Keratinocyte (primary cell): ENCODE data around the gene RASGRF2.

ENCODE experiments used
- EZH2 ChIP-seq: IDR thresholded peaks from one replicate; pipeline ENCODE4 v1.6.1; 2012; ENCODE audit warnings: inconsistent platforms, mild to moderate bottlenecking, low read length, moderate library complexity
- TF ChIP-seq, protein P1 (sequence below), 3 experiments: IDR thresholded peaks in 1 of 3; conservative IDR thresholded peaks in 1 of 3; optimal IDR thresholded peaks in 1 of 3; 2 replicates in 2 of 3; 3 replicates in 1 of 3; pipeline versions ENCODE3 to v1.5.1; 2011; ENCODE audit warnings: low read length in 3 of 3, mild to moderate bottlenecking in 3 of 3, moderate library complexity in 2 of 3, control low read depth in 1 of 3, inconsistent platforms in 1 of 3; ENCODE audit not compliant: insufficient read depth in 2 of 3; ENCODE audit errors: extremely low read depth in 1 of 3

DNA sequence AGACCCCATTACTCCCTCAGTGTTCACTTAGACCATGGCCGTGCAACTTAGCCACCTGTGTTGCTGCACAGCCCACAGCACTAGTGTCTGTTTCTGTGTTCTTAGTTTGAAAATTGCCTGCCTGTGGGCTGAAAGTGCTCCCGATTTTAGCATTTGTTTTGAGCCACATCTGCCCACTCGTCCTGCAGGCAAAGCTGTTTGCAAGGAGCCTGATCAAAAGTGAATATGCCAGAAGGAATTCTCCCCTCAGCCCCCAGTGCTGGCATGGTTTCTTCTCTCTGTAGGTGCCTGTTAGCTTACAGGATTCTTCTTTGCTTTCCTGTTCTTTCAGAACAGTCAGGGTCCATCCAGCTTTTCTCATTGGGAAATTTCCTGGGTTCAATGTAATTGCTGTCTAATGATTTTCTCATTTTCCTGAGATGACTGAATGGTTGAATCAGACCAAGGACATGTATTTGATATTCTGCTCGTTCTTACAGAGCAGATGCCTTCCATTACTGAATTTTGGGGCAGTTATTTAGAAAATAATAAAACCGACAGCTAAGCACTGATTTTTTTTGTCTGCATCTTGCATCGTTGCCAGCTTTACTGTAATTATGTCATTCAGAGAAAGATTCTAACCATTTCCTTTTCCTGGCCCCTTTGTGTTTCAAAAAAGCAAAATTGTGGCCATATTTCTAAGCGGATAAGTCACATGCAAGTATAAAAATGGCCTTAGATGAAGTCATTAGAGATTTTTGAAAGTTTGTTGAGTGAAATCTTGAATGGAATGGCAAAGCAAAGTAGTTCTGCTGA, 161.9 kb downstream of the RASGRF2 start:
- TF ChIP-seq, protein P1, sequence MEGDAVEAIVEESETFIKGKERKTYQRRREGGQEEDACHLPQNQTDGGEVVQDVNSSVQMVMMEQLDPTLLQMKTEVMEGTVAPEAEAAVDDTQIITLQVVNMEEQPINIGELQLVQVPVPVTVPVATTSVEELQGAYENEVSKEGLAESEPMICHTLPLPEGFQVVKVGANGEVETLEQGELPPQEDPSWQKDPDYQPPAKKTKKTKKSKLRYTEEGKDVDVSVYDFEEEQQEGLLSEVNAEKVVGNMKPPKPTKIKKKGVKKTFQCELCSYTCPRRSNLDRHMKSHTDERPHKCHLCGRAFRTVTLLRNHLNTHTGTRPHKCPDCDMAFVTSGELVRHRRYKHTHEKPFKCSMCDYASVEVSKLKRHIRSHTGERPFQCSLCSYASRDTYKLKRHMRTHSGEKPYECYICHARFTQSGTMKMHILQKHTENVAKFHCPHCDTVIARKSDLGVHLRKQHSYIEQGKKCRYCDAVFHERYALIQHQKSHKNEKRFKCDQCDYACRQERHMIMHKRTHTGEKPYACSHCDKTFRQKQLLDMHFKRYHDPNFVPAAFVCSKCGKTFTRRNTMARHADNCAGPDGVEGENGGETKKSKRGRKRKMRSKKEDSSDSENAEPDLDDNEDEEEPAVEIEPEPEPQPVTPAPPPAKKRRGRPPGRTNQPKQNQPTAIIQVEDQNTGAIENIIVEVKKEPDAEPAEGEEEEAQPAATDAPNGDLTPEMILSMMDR (optimal IDR thresholded peaks at IDR 0.05 in 1 of 3, IDR thresholded peaks at IDR 0.05 in 1 of 3, conservative IDR thresholded peaks at IDR 0.05 in 1 of 3; ENCODE audit: extremely low read depth in 1 of 3, insufficient read depth in 2 of 3, low read length in 3 of 3): no peak
- no peak for TF ChIP-seq EZH2
